SIG-M5 treated with dmso at 0.1 percent for 504 hours (cell line): ENCODE results near the gene KLK5.

Experiments
- DNase-seq: peaks from one replicate; lab custom pipeline; 2025; ENCODE audit not compliant: unreplicated experiment; lab: John Stamatoyannopoulos, UW

KLK5 gene

GRCh38 chr19:50894478-50895356 lies 58.1 kb downstream of the KLK5 start:
- no peak for DNase-seq
